ENCODE measurements around the gene NR0B2.
"Not testable (repeated sequence)": the region's sequence is repeated elsewhere in the genome, so short reads cannot be mapped to it uniquely, and the experiment has no call there.

The NR0B2 gene

DNA sequence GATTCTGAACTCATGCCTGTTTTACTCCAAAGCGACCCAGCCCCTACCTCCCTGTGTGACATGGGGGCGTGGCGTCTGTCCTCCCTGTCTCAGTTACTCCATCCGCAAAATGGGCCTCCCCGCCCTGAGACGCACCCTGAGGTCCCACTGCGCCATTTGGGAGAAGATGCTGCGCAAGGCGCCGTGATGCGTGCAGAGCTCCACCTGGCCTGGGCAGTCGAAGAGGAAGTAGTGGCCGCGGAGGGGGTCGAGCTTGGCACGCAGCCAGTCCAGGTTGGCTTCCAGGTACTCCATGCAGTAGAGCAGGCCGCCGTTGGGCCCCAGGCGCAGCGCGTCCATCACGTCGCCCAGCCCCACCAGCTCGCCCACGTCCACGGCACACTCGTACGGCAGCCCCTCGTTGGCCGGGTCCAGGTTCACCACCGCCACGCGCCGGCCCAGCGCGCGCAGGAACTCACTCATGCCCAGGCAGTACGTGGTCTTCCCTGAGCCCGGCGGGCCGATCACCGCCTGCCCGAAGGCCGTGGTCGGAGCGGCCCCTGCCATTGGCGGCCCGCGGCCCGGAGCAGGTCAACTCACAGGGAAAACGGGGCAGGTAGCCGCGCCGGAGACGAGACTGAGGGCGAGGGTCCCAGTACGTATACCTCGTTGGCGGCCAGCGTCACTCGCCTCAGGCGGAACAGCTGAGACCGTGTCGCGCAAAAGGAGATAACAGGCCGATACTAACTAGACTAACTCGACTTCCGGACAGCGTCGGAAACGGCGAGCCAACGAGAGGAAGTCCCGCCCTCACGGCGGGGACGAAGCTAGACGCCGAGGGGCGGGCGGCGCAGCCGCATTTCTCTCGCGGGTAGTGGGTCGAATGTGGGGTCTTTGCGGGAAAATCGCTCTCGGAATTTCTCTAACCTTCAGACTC is 24.0 kb downstream of the NR0B2 start, which contains the start of gene GPN2:
TSS of gene GPN2 (minus strand) at position 733 of the 916 bp plus-strand sequence. CDS start at position 546, 187 bp downstream.
- TF ChIP-seq CTCF (IDR thresholded peaks at IDR 0.05) (no peak), ZFX (IDR thresholded peaks at IDR 0.05; ENCODE audit: borderline replicate concordance) (no peak)
- H3K27ac ChIP-seq: peak within 1 kb of the TSS; percentile 86

GRCh38 chr1:26888231-26888630 is 25.5 kb downstream of the NR0B2 start:
- no peak overlapping the region; the same call in 1 of the 2 replicates for H3K27ac ChIP-seq
- TF ChIP-seq CTCF (IDR thresholded peaks at IDR 0.05) (no peak), ZFX (IDR thresholded peaks at IDR 0.05; ENCODE audit: borderline replicate concordance) (no peak)

DNA sequence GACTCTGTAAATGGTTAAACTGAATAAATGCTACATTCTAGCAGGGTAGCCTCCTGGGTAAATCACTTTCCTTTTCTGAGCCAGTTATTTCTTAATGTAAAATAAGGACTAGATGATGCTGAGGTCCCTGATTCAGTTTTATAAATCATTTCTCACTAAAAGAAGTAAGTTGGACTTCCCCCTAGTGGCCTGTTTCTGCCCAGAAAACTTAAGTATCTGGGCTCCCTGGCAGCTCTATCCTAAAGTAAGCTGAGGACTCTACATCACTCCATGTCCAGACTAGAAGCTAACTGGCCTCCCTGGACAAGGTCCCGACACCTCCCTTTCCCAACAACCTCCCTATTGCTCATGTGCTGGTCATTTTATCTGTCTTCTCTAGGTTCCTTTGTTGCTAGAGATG is 26.6 kb downstream of the NR0B2 start:
- H3K27ac ChIP-seq: no peak overlapping the region
- TF ChIP-seq CTCF (IDR thresholded peaks at IDR 0.05) (peak; percentile 37), ZFX (IDR thresholded peaks at IDR 0.05; ENCODE audit: borderline replicate concordance) (no peak)

DNA sequence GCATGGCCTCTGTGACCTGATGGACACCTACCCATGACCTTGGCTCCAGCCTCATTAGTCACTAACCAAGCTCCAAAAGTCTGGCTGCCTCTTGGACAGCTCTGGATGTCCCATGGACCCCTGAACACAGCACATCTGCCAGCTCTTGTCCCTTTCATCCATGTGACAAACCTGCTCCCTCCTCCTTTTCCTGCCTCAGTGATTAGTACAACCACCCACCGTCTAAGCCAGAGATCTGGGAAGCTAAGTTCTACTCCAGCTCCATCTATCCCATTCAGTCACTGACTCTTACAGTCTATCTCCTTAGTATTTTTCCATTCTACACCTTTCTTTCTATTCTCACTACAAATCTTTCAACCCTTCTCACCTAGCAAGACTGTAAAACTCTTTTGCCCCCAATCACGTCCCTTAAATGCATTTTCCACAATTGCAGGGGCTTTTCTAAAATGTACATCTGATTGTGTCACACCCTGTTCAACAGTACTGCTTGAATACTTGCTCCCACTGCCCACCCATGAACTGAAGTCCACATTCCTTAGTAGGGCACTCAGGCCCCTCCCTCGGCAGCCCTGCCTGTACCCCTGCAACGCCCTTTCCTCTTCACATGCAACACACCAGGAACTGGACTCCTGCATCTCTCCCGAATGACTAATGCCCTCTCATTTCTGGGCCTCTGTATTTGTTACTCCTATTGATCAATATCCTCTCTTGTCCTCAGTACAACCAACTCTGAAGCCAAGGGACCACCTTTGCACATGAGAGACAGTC is 30.9 kb downstream of the NR0B2 start:
- TF ChIP-seq ZFX (IDR thresholded peaks at IDR 0.05; ENCODE audit: borderline replicate concordance): no peak
- TF ChIP-seq CTCF (IDR thresholded peaks at IDR 0.05): no peak
- no peak overlapping the region for H3K27ac ChIP-seq

DNA sequence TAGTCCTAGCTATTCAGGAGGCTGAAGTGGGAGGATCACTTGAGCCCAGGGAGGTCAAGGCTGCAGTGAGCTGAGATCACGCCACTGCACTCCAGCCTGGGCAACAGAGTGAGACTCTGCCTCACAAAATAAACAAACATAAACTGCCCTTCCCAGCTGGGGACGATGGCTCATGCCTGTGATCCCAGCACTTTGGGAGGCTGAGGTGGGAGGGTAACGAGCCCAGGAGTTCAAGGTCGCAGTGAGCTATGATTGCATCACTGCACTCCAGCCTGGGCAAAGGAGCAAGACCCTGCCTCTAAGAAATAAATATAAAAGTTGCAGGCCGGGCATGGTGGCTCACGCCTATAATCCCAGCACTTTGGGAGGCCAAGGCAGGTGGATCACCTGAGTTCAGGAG is 32.2 kb downstream of the NR0B2 start:
- H3K27ac ChIP-seq: not testable (repeated sequence)

- TF ChIP-seq CTCF (IDR thresholded peaks at IDR 0.05): no peak
- TF ChIP-seq ZFX (IDR thresholded peaks at IDR 0.05; ENCODE audit: borderline replicate concordance): no peak
- H3K27ac ChIP-seq: no peak overlapping the region
These were observed 34.0 kb downstream of the NR0B2 start for GRCh38 chr1:26879793-26880192.

GRCh38 chr1:26877326-26877725 is 36.4 kb downstream of the NR0B2 start:
- TF ChIP-seq ZFX (IDR thresholded peaks at IDR 0.05; ENCODE audit: borderline replicate concordance) (no peak), CTCF (IDR thresholded peaks at IDR 0.05) (no peak)
- H3K27ac ChIP-seq: peak overlapping the region; percentile 23
